ENCODE measurements around the gene AUH.
"Not testable (repeated sequence)": the region's sequence is repeated elsewhere in the genome, so short reads cannot be mapped to it uniquely, and the experiment has no call there.

AUH gene

DNA sequence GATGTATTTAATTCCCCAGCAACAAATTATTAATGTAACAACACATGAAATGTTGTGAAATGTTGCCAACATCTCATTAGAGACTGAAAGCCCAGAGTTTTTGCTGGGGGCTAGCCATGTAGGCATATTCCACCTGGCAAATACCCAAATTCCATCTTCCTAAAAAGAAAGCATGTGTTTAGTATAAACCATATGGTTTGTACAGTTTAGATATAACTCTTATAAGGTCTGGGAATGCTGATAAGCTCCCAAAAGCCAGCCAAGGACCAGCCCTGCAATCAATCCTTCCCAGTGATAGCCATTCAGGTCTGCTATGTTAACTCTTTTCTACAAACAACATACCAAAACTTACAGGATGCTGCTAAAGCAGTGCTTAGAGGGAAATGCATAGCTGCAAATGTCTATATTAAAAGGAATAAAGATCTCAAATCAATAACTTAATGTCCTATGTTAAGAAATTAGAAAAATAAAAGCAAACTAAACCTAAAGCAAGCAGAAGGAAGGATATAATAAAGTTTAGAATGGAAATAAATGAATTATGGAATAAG lies 158.9 kb downstream of the AUH start:
- DNase-seq: no peak

DNA sequence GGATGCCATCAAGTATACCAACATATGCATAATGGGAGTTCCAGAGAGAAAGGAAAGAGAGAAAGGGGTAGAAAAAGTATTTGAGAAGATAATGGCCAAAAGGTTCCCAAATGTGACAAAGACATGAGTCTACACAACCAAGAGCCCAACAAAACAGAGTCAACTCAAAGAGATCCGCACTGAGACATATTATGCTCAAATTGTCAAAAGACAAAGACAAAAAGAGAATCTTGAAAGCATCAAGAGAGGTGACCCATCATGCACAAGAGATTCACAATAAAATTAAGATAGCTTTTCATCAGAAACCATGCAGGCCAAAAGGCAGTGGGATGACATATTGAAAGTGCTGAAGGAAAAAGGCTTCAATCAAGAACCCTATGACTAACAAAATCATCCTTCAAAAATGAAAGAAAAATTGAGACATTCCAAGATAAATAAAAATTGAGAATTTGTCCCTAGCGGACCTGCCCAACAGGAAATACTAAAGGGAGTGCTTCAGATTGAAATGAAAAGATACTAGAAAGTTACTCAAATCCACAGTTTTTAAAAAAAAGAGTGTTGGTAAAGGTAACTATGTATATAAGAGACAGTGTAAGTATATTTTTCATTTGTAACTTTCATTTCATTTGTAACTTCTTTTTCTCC lies 160.9 kb downstream of the AUH start:
- no peak for DNase-seq

DNA sequence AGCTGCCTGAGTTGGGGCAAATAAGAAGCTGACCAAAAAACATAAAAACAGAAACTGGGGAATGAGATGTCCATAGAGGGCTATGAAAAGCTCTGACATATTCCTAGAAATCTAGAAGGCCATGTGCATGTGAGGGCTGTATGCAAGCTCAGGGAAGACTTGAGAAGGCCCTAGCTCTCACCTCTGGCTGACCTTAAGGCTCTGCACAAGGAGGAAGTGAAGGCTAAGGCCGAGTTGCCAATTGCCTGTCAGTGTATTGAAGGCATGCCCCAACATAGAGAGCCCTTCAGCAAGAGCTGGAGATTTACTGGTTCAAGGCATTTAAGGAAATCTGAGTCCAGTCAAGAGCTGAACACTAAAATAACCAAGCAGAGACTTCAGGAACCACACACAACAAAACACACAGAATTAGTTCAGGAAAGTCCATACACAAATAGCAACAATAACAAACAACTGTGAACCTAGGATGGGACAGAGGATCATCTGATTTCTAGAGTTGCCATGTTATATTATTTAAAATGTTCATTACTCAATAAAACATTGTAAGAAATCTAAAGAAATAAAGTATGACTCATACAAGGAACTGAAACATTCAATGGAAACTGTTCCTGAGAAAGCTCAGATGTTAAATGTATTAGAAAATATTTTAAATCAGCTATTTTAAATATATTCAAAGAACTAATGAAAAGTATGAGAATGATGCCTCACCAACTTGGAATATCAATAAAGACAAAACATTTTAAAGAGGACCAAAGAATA lies 161.8 kb downstream of the AUH start:
- DNase-seq: no peak

DNA sequence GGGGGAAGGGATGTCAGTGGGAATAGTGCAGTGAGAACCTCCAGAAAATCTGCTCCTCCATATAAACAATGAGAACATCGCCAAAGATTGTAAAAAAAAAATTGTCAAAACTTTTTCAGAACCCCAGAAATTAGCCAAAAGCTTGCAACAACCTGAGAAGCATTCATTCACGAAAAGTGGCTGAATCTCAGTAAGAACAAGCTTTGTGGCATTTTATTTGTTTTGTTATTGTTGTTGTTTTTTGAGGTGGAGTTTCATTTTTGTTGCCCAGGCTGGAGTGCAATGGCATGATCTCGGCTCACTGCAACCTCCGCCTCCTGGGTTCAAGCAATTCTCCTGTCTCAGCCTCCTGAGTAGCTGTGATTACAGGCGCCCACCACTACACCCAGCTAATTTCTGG lies 162.8 kb downstream of the AUH start:
- not testable (repeated sequence) for DNase-seq

DNA sequence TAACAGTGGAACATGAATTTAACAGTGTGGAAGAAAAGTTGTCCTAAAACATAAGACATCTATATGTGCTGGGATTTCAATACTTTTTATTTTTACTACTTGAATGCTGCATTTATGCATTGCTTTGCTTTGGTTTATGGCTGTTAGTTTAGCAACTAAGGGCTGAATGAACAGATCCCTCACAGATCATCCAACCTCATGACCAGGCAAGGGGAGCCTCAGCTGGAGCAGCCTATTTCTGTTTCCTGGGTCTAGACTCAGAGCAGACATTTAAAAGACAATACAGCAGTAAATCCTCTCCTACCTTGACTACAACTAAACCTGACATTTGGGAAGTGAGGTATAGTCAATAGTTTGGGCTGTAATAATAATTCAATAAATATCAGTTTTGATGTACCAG lies 163.3 kb downstream of the AUH start:
- DNase-seq: no peak

DNA sequence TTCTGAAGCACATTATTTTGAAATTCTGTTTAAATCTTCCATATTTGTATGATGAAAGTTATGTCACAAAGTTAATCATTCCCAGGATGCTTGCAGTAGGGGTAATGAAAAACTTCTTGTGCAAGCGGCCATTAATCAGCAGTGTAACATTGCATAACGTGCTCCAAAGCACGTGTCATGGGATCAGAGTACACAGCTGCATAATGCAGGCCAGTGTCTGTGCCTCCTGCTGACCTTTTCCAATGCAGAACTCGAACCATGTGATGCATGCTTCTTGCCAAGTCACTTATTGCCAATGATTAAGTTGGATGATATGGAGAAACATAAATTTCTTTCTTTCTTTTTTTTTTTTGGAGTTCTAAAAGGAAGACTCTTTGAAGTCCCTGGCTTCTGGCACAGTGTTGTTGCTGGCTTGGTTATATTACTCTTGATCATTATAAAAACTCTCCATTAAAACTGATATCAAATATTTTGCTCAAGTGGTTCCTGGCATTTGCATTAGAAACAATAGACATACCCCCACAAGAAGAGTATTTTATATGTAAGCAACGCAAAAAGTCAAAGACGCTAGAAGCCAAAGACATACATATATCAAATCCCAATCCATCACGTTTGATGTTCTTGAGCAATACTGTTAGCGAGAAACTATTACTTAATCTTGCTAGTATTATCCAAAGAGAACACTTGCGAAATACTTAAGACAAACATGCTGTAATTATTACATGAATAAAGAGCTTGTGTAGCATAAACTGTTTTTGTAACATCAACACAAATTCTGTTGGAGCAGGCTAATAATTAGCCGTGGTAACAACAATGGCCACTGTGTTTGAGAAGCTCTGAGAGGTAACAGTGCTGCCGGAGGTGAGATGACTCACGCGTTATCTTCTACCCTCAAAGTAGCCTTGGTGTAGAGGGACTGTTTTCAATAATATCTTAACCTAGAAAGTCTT lies 164.2 kb downstream of the AUH start:
- DNase-seq: no peak

DNA sequence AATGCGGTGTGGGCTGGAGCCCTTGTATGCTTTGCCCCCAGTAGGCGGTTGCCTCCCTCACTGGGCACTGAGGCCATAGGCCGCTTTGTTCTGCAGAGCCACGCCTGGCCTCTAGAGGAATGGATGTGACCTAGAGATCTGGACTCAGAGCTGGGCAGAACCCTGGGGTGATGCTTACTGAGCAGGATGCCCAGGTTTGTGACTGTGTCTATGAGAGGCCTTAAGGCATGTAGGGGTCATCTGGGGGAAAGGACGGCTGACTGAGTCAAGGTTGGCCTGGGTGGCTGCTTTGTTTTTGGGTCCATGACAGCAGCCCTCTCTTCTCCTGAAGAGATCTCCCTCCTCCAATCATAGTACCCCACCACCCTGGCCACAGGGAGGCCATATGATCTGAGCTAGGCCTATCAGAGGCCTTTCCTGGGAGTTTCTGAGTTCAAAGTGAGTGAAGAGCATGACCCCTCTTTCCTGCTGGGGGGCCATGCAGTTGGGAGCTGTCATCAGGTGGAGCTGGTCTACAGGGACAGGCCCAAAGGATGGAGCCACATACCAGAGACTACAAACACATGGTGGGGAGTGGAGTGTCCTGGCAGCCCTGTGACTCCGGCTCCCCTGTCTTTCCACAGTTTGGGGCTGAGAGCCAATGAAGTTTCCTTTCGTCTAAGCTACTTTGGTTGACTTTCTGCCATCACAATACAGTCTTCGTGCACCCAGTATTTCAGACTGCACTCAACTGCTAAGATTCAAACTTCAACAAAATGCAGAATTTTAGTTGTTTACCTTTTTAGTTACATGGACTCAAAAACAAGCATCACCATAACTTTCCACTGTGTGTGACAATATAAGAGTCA lies 165.4 kb downstream of the AUH start:
- DNase-seq: no peak

DNA sequence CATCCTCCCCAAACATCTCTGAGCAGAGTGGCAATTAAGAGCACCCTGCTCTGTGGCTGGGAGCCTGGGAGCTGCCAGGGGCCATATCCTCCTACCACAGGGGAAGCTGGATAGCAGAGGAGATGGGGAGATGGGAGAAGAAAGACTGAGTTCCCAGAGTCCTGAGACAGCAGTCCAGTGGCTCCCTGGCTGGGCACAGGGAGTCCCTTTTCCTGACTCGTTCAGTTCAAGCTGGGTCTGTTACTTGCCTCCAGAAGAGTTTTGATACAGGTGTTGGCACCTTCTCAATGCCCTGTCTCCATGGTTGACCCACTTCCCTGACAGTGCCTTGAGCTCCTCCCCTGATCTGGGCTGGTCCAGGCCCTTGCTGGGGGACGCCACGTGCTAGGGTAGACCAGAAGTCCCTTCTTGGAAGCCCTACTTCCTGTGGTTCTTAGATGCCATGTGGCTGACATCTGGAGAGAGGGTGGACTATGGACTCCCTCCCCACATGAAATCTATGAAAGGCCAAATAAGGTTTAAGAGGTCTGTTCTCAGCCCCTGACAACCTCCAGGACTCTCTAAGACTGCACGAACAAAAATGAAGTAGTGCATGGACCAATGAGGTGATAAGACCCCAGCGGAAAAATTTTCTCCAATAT lies 166.2 kb downstream of the AUH start:
- no peak for DNase-seq

DNA sequence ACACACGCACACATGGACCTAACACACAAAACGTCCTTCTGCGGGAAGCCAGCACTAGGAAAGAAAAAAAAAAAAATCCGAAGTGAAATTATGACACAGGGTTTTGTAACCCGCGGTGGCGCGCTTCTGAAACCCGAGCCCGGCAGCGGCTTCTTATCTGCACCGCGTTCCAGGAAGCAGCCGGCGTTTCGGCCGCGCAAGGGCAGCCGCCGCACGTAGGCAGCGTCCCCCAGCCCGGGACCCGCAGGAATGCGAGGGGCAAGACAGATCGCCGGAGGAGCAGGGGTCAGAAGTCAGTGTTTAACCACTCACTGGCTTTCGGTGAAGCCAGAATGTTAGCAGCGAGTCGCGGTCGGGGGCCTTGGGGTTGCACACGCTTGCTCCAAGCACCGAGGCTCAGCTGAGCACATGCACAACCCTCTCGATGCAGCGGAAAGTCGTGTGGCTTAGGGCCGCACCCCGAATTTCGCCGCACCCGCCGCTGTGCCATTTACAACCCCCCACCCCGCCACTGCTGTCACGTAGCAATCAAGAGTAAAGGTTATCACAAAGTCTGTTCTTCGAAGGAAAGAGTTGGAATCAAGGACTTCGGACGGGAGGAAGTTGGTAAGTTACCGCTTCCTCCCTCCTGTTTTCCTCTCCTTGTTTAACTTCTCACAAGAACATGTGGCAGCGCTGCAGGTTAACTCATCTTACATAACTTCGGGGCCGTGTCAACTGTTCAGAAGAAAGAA lies 167.9 kb downstream of the AUH start:
- DNase-seq: peak; percentile 92

DNA sequence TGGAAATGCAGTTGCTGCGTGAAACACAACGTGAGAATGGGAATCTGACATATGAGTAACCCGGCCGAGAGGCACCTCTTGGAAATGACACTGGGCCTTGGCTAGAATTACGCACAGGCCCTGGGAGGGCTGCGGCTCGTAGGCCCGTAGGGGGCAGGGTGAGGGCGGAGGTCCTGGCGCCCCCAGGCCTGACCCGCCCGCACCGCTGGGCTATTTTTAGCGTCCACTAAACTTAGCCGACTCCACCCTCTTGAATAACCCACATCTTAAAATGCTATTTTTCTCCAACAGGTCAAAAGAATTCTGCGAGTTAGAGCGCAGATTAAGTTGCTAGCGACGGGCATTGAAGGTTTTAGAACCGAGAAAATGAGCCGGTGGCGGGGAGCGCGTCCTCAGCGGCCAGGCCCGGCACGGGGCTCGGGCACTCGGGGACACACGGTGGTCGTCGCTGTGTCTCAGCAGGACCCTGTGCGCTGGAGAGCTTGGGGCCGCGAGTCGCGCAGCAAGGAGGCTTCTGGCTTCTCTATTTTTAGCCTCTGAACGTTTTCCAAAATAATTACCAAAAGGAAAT lies 168.5 kb downstream of the AUH start:
- peak; percentile 87 for DNase-seq

DNA sequence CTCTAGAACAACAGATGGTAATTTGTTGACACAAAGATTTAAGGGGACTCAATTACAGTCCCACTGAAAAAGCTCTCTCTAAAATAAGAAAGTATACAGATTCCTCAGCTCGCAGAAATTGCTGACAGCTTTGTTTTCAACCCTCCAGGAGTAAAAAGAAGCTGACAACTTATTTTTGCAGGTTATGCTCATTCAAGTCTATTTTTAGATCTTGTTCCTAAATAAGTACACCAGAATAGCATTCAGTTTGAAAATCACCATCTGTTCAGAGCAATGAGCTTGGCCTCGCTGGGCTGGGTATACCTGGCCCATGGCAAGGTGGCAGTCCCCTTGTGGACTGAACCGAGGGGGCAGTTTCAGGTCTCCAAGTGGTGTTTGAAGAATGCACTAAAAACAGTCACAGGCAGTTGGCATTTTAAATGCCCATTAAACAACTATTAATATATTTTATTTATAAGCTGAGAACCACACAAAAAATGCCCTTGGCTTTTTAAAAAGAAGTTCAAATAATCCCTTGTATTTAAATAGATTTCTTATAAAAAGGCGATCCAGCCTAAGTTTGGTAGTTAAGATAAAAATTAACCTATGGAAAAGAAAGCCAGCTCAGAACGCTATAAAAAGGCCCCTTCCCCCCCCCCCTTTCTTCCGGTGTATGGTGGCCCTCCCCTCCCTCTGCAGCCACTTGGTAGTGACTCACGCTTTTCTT lies 169.2 kb downstream of the AUH start:
- peak; percentile 62 for DNase-seq

DNA sequence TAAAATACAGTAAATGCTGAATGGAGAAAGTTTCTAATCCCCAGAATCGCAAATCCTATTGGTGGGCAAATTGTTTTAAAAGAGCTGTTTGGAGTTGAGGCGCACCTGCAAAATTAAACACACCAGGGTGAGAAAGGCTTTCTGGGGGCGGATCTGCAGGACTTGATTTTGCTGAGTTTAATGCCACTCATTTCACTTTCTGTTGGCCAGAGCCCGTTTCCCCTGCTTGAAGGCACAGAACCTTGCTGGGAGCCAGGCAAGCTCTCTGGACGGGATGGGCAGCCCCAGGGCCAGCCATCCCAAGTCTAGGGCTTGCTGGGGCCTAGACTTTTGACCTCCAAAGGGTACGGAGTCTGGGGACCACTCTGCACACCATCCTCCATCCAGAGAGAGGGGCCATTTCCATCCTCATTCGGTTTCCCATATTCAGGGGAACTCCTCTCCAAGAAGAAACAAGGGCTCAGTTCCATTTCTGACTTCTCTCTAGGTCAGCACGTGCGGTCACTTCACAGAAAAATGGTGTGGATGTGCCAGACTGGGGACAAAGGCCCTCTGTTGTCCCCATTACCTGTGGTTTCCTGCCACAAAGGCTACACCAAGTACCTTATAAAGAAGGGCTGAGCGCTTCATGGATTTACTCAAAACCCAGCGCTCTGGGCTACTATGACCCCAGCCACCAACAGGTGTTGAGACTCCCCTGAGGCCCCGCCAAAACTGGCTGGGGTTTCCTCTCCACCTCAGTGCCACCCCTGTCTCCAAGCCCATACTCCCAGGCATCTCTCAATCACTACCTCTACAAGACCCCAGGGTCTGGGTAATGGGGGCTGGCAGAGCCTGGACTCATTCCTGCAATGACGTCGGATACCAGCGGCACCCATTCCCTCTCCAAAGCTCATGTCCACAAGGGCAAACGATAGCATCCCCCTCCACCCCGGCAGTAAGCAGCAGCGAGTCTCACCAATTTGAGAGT lies 170.0 kb downstream of the AUH start:
- peak; percentile 57 for DNase-seq

DNA sequence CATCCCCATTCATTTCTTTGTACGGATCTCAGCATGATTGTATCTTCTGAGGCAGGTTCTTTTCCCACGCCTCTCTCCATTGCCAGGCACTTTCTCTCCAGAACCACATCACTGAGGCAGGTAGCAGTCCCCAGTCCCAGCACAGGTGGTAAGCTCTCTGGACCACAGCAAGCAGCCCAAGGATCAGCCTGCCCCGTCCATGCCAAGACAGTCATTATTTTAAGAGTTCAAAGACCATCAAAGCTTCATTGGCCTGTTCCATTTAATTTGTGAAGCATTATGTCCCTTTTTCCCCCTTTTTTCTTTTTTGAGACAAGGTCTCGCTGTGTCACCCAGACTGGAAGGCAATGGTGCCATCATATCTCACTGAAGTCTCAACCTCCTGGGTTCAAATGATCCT lies 171.7 kb downstream of the AUH start:
- DNase-seq: no peak

DNA sequence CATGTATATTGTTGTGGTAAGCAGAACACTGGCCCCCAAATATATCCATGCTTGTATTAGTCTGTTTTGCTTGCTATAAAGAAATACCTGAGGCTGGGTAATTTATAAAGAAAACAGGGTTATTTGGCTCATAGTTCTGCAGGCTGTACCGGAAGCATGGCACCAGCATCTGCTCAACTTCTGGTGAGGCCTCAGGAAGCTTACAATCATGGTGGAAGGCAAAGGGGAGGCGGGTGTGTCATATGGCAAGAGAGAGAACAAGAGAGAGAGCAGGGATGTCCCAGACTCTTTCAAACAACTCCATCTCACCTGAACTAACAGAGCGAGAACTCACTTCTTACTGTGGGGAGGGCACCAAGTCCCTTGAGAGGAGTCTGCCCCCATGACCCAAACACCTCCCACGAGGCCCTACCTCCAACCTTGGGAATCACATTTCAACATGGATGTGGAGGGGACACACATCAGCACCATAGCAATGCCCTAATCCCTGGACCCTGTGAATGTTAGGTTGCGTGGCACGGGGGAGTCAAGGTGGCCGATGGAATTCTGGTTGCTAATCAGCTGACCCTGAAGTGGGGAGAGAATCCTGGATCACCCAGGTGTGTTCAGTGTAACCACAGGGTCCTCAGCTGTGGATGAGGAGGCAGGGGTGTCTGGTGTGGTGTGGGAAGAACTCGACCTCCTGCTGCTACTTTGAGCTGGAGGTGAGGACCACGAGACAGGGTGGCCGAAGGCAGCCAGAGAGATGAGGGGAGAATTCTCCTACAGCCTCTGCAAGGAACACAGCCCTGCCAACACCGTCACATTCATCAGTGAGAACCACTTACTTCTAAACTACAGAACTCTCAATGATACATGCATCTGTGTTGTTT lies 172.8 kb downstream of the AUH start:
- peak; percentile 27 for DNase-seq

DNA sequence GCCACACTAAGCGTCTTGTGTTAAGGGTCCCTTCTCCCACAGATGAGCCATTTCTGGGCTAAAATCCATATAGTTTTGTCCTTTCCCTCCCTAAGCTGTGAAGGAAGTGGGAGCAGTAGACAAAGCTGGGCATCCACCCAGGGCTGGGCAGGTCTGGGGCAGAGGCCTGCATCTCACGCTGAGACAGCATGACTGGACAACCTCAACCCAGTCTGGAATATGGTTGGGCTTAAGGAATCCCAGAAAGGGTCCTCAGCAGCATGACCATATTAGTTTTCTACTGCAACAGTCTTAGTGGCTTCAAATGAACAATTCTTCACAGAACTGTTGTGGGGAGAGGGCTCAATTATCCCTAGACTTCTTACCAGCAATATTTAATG lies 173.8 kb downstream of the AUH start:
- no peak for DNase-seq

DNA sequence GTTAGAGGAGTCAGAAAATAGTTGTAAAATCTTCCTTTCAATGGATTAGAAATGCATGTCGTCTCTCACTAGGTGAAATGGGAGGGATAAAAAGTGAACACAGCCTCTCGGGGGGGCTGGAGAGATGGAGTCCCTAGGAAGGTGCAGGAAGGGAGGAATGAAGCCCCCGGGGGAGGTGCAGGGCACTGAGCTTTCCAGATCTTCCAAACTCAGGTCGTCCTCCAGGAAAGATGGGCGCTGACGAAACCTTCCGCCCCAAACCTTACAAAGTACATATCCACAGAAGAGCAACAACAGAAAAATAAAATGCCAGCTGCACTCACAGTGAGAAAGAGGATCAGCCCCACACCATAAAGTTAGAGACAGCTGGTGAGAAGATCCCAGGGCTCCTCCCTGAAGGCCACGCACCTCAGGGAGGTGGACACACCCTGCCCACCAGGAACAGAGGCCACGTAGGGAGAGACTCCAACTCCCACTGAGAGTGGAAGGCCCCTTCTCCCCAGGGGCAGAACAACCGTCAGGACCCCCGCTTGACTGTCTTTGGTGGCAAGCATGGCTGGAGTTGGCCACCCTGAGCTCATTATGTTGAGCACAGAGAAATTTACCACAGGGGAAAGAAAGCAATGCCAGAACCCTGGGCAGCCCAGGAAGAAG lies 174.3 kb downstream of the AUH start:
- peak; percentile 29 for DNase-seq

DNA sequence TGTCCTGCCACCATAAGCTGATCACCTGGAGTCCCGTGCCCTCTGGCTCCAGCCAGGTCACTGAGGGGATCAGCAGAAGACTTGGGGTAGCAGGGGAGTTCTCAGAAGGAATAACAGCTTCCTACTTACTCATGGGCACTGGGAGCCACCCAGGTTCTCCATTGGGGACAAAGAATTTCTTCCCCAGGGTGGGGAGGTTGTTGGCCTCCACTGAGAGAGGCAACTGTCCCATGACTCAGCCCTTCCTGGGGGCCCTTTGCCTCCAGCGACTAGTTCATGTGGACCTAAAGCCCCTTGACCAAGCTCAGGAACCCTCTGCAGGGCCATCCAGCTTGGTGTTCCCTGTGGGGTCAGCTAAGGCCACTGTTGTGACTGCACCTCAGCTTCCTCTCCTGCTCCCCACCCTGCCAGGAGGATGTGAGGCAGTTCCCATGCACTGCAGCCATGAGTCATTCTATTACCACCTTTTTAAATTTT lies 175.0 kb downstream of the AUH start:
- peak; percentile 55 for DNase-seq

All from stimulated activated CD8-positive, alpha-beta memory T cell treated with anti-CD3 and anti-CD28 coated beads, Interleukin-4, amount 100 ng/mL, for 48 hours (primary cell).